Stimulated activated CD4-positive, alpha-beta T cell treated with anti-CD3 and anti-CD28 coated beads, Interleukin-2, amount 100 ng/mL, for 48 hours (primary cell): ENCODE data around the gene CCDC57.
"Not testable (repeated sequence)": the region's sequence is repeated elsewhere in the genome, so short reads cannot be mapped to it uniquely, and the experiment has no call there.

Experiments
- DNase-seq, 2 donors: peaks; one replicate each; pipeline ENCODE4 v3.0.0-alpha.2; 2020

Gene CCDC57, protein sequence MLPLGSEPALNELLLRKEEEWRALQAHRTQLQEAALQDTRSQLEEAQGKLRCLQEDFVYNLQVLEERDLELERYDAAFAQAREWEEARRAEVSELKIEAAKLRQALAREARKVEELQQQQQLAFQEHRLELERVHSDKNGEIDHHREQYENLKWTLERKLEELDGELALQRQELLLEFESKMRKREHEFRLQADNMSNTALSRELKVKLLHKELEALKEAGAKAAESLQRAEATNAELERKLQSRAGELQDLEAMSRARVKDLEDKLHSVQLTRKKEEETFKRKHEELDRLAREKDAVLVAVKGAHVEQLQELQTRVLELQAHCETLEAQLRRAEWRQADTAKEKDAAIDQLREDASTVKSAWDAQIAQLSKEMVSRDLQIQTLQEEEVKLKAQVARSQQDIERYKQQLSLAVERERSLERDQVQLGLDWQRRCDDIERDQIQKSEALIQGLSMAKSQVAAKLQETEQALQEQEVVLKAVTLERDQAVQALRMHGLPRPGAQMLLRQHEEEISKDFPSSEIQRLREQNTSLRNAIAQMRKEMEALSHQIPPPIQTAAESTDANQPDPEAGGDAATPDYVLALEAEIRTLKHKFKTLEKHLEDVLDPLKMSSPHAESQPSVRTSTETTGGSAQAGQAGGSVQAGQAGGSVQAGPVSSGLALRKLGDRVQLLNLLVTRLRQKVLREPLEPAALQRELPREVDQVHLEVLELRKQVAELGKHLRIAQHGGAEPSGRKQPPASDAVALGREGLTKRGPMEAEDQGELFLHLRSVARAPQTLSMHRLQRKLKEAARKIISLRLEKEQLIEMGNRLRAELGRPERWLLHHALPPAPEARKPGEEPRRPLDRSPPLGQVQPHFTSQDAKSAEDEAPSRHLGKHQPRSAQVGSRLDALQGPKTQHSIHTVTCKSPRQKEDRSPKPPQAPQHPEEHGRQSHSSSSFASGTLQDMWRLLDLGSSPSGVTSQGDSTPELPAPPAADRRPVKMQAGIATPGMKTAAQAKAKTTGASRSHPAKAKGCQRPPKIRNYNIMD

DNA sequence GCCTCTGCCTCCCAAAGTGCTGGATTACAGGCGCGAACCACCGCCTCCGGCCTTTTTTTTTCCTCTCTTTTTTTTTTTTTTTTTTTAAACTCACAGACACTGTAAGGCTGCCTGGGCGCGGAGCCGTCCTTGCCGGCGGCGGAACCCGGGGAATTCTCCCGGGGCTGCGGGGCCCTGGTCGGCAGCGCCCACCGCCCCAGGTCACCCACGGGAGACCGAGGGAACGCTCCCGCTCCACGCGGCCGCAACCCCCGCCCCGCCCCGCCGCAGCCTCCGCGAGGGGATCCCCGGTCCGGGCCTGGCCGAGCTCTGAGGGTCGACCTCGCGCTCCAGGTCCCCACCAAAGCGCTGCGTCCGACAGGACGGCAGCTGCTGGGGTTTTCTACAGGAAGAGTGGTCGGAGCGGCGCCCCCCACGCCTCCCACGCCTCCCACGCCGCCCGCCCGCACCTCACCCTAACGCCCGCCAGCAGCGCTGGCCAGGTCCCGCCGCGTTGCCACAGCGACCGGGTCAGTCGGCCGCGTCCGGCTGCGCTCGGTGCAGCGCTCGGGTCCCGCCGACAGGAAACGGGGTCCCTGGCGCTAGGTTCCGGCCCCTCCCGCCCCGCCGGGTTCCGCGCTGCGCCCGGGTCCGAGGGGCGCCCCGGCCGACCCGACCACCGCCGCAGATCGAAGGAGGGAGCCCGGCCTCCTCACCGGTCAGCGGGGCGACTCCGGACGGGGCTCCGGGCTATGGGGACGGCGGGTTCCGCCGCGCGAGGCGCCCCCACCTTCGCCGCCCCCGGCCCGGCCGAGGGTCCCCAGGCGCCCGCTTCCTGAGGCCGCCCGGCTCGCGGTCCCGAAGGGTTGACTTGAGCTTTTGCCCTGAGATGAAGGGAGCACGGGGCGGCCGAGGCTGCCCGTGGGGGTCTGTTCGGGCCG lies at the start of gene CCDC57:
TSS of gene CCDC57 (minus strand) at position 512 of the 920 bp plus-strand sequence. CDS start 10,898 bp downstream, outside the sequence.
- DNase-seq = peak; percentile 72 to 76

GRCh38 chr17:82262344-82262743 lies 49.7 kb upstream of the CCDC57 start:
- DNase-seq = no peak

- not testable (repeated sequence) for DNase-seq
Observed at GRCh38 chr17:82259972-82260961, 47.6 kb upstream of the CCDC57 start.

- DNase-seq = no peak
Observed at GRCh38 chr17:82258555-82258954, 45.9 kb upstream of the CCDC57 start.

- peak in 1 of 2 donors; percentile 43 for DNase-seq
Observed at GRCh38 chr17:82257473-82257872, 44.8 kb upstream of the CCDC57 start.

DNA sequence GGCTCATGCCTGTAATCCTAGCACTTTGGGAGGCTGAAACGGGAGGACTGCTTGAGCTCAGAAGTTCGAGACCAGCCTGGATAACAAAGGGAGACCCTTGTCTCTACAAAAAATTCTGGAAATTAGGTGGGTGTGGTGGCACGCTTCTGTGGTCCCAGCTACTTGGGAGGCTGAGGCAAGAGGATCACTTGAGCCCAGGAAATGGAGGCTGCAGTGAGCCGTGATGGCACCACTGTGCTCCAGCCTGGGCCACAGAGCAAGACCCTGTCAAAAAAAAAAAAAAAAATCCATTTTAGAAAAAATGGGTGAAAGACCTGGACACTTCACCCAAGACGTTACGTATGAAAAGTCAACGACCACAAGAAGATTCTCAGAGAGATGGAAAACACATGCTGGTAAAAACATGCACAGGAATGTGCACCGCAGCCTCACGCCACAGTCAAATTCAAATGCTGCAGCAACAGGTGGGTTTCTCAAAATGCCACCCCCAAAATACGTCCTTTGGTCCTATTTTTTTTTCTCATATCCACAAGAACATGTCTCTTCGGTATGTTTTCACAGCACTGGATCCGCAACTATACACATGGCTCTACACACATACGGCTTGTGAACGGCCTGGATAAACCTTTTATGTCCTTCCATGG lies 43.7 kb upstream of the CCDC57 start:
- no peak for DNase-seq

GRCh38 chr17:82255402-82255972 lies 42.8 kb upstream of the CCDC57 start:
- no peak for DNase-seq

DNA sequence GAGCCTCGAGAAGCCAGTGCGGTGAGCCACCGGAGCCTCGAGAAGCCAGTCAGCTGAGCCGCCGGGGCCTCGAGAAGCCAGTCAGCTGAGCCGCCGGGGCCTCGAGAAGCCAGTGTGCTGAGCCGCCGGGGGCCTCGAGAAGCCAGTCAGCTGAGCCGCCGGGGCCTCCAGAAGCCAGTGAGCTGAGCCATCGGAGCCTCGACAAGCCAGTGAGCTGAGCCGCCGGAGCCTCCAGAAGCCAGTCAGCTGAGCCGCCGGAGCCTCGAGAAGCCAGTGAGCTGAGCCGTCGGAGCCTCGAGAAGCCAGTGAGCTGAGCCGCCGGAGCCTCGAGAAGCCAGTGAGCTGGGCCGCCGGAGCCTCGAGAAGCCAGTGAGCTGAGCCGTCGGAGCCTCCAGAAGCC lies 42.1 kb upstream of the CCDC57 start:
- not testable (repeated sequence) for DNase-seq

DNA sequence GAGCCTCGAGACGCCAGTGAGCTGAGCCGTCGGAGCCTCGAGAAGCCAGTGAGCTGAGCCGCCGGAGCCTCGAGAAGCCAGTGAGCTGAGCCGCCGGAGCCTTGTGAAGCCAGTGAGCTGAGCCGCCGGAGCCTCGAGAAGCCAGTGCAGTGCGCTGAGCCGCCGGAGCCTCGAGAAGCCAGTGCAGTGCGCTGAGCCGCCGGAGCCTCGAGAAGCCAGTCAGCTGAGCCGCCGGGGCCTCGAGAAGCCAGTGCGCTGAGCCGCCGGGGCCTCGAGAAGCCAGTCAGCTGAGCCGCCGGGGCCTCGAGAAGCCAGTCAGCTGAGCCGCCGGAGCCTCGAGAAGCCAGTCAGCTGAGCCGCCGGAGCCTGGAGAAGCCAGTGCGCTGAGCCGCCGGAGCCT lies 41.5 kb upstream of the CCDC57 start:
- not testable (repeated sequence) for DNase-seq

GRCh38 chr17:82253179-82253544 lies 40.5 kb upstream of the CCDC57 start:
- DNase-seq = no peak

DNA sequence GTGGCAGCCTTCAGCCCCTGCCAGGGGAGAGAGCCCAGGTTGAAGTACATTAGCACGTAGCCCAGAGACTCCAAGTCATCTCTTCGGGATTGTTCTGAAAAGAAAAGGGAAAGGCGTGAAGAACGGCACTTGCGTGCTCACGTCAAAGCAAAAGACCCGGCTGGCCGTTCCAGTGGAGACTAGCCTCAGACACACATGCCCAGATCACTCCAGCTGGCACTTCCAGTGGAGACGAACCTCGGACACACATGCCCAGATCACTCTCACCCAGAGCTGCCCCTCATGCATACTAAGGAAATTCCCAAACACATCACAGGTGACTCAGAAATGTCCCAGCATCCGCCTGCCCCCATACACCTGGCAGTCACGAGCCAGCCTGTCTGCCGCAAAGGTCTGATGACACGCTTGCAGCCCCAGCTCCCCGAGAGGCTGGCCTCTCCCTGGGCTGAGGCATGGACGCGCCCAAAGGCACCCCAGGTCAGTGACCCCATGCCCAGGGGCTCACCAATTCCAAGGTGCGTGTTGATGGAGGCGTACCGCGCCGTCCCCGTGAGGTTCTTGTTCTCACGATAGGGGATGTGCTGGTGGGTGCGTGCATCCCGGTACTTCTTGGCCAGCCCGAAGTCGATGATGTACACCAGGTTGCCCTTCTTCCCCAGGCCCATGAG lies 40.0 kb upstream of the CCDC57 start:
- no peak for DNase-seq

GRCh38 chr17:82250868-82251500 lies 38.3 kb upstream of the CCDC57 start:
- no peak for DNase-seq

- DNase-seq = no peak
Observed at GRCh38 chr17:82249896-82250581, 37.4 kb upstream of the CCDC57 start.

- DNase-seq = no peak
Observed at GRCh38 chr17:82248815-82249674, 36.4 kb upstream of the CCDC57 start.

DNA sequence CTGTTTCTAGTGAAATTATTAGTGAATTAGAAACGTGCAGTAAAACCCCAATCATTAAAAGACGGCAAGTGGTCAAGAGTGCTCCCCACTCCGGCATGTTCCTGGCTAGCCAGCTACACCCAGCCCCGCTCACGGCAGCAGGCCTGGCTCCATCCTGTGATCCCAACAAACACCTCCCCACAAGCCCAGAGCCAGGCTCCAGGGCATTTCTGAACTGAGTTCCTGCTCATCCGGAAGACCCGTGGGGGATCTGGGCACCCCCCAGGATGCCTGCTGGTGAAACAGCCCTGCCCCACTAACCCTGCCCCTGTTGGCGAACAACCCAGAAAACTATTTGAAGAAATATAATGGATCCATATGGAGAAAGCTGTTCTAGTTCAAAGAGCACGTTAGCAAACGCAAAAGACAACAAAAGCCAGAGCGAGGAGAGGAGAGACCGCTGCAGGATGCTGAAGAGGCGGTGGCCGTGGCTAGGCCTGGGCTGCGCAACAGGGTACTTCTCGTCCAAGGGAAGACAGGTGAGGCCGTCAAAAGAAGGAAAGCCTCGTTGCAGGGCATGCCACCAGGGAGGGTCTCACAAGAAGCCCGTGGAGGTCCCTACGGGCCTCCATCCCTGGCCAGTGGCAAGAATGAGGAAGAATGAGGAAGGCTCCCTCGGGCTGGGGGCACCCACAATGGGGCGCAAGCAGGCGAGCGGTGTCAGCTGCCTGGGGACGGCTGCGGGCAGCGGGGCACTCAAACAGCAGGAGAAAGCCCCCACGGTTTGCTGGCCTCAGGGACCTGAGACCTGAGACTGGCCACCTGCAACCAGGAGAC lies 35.4 kb upstream of the CCDC57 start:
- no peak for DNase-seq

DNA sequence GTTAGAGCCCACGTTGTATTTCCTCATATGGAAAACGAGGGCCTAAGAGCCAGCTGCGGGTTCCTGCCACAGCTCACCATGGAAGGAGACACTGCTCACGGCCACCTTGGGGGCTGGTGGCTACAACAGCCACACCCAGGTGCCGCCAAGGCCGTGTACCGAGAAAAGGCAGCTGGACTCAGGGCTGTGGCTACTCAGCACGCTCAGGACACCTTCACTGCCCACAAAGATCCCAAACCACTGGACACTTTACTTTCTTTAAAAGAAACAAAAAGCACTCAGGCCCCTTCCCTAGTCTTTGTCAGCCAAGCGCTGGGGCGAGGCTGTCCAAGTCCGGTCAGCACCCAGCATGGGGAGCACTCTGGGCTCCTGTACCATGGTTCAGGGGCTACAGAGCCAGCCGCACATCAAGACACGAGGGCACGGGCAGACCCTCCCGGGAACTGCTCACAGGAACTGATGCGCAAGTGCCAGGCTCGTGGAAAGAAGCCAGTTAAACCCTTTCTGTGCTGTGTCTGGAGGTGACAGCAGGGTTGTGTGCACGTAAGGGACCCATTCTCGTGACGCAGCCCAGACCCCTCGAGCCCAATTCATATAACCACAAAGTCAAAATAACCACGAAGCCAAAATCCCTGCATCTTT lies 34.7 kb upstream of the CCDC57 start:
- no peak for DNase-seq
